ENCODE results near the gene CPNE5.

- TF ChIP-seq CTCF (IDR thresholded peaks at IDR 0.05; ENCODE audit: low read depth, low read length) (no peak), EZH2phosphoT487 (IDR thresholded peaks at IDR 0.05; ENCODE audit: low read depth) (no peak)
These were observed 51.1 kb downstream of the CPNE5 start for GRCh38 chr6:36788186-36788585.

Data from OCI-LY3 (cell line).